ENCODE data around the gene MTG2.
A peak's percentile ranks its signal among the peaks of the same experiment; 100 is the strongest.

The MTG2 gene

GRCh38 chr20:62220666-62221568 is 38.1 kb downstream of the MTG2 start:
- peaks cover 48% of the 10 kb centered on the region for H3K27me3 ChIP-seq (ENCODE audit: low read depth, low read length)

GRCh38 chr20:62222266-62222850 is 39.5 kb downstream of the MTG2 start:
- H3K4me3 ChIP-seq (ENCODE audit: low read depth in 1 of 2, low read length in 2 of 2) = no peak overlapping the region
- H3K4me1 ChIP-seq (ENCODE audit: control insufficient read depth in 1 of 2, insufficient read depth in 2 of 2, low read length in 2 of 2) = peaks cover 0 to 19% of the 10 kb centered on the region in 2 donors
- no peaks in the 10 kb centered on the region for H3K36me3 ChIP-seq (ENCODE audit: control insufficient read depth in 1 of 2, insufficient read depth in 2 of 2, low read length in 2 of 2)
- peaks cover 48% of the 10 kb centered on the region for H3K27me3 ChIP-seq (ENCODE audit: low read depth, low read length)
- no peaks in the 10 kb centered on the region for H3K9me3 ChIP-seq (ENCODE audit: control insufficient read depth in 1 of 2, low read length in 2 of 2)
- H3K27ac ChIP-seq (ENCODE audit: low read length) = no peak overlapping the region

More at GRCh38 chr20:62220666-62221568, 38.1 kb downstream of the MTG2 start:
- no peaks in the 10 kb centered on the region for H3K9me3 ChIP-seq (ENCODE audit: control insufficient read depth in 1 of 2, low read length in 2 of 2)
- H3K4me3 ChIP-seq (ENCODE audit: low read depth in 1 of 2, low read length in 2 of 2) = peak overlapping the region in 1 of 2 donors; percentile 47
- H3K36me3 ChIP-seq (ENCODE audit: control insufficient read depth in 1 of 2, insufficient read depth in 2 of 2, low read length in 2 of 2) = no peaks in the 10 kb centered on the region
- H3K27ac ChIP-seq (ENCODE audit: low read length) = no peak overlapping the region
- H3K4me1 ChIP-seq (ENCODE audit: control insufficient read depth in 1 of 2, insufficient read depth in 2 of 2, low read length in 2 of 2) = peaks cover 0 to 19% of the 10 kb centered on the region in 2 donors

GRCh38 chr20:62222972-62223371 is 40.1 kb downstream of the MTG2 start:
- H3K36me3 ChIP-seq (ENCODE audit: control insufficient read depth in 1 of 2, insufficient read depth in 2 of 2, low read length in 2 of 2) = no peaks in the 10 kb centered on the region
- peaks cover 44% of the 10 kb centered on the region for H3K27me3 ChIP-seq (ENCODE audit: low read depth, low read length)
- H3K4me1 ChIP-seq (ENCODE audit: control insufficient read depth in 1 of 2, insufficient read depth in 2 of 2, low read length in 2 of 2) = peaks cover 0 to 19% of the 10 kb centered on the region in 2 donors
- no peaks in the 10 kb centered on the region for H3K9me3 ChIP-seq (ENCODE audit: control insufficient read depth in 1 of 2, low read length in 2 of 2)
- H3K4me3 ChIP-seq (ENCODE audit: low read depth in 1 of 2, low read length in 2 of 2) = no peak overlapping the region
- no peak overlapping the region for H3K27ac ChIP-seq (ENCODE audit: low read length)

- Histone ChIP-seq H3K27ac (ENCODE audit: low read length) (no peak overlapping the region), H3K9me3 (ENCODE audit: control insufficient read depth in 1 of 2, low read length in 2 of 2) (no peaks in the 10 kb centered on the region), H3K36me3 (ENCODE audit: control insufficient read depth in 1 of 2, insufficient read depth in 2 of 2, low read length in 2 of 2) (no peaks in the 10 kb centered on the region), H3K27me3 (ENCODE audit: low read depth, low read length) (peaks cover 38% of the 10 kb centered on the region), H3K4me3 (ENCODE audit: low read depth in 1 of 2, low read length in 2 of 2) (no peak overlapping the region), H3K4me1 (ENCODE audit: control insufficient read depth in 1 of 2, insufficient read depth in 2 of 2, low read length in 2 of 2) (peaks cover 0 to 18% of the 10 kb centered on the region in 2 donors)
Measured at GRCh38 chr20:62223571-62223970, 40.7 kb downstream of the MTG2 start.

GRCh38 chr20:62224113-62224855 is 41.5 kb downstream of the MTG2 start:
- Histone ChIP-seq H3K27ac (ENCODE audit: low read length) (no peak overlapping the region), H3K36me3 (ENCODE audit: control insufficient read depth in 1 of 2, insufficient read depth in 2 of 2, low read length in 2 of 2) (no peaks in the 10 kb centered on the region), H3K27me3 (ENCODE audit: low read depth, low read length) (peaks cover 34% of the 10 kb centered on the region), H3K4me3 (ENCODE audit: low read depth in 1 of 2, low read length in 2 of 2) (no peak overlapping the region), H3K4me1 (ENCODE audit: control insufficient read depth in 1 of 2, insufficient read depth in 2 of 2, low read length in 2 of 2) (peaks cover 0 to 11% of the 10 kb centered on the region in 2 donors), H3K9me3 (ENCODE audit: control insufficient read depth in 1 of 2, low read length in 2 of 2) (no peaks in the 10 kb centered on the region)

GRCh38 chr20:62225026-62225425 is 42.2 kb downstream of the MTG2 start:
- H3K27me3 ChIP-seq (ENCODE audit: low read depth, low read length) = peaks cover 34% of the 10 kb centered on the region
- H3K4me1 ChIP-seq (ENCODE audit: control insufficient read depth in 1 of 2, insufficient read depth in 2 of 2, low read length in 2 of 2) = peaks cover 0 to 6% of the 10 kb centered on the region in 2 donors
- no peaks in the 10 kb centered on the region for H3K36me3 ChIP-seq (ENCODE audit: control insufficient read depth in 1 of 2, insufficient read depth in 2 of 2, low read length in 2 of 2)
- H3K9me3 ChIP-seq (ENCODE audit: control insufficient read depth in 1 of 2, low read length in 2 of 2) = no peaks in the 10 kb centered on the region
- H3K4me3 ChIP-seq (ENCODE audit: low read depth in 1 of 2, low read length in 2 of 2) = no peak overlapping the region
- no peak overlapping the region for H3K27ac ChIP-seq (ENCODE audit: low read length)

- Histone ChIP-seq H3K9me3 (ENCODE audit: control insufficient read depth in 1 of 2, low read length in 2 of 2) (no peaks in the 10 kb centered on the region), H3K4me3 (ENCODE audit: low read depth in 1 of 2, low read length in 2 of 2) (no peak overlapping the region), H3K27me3 (ENCODE audit: low read depth, low read length) (peaks cover 28% of the 10 kb centered on the region)
Measured at GRCh38 chr20:62225820-62226635, 43.2 kb downstream of the MTG2 start.

GRCh38 chr20:62226707-62227590 is 44.1 kb downstream of the MTG2 start:
- no peak overlapping the region for H3K4me3 ChIP-seq (ENCODE audit: low read depth in 1 of 2, low read length in 2 of 2)
- H3K9me3 ChIP-seq (ENCODE audit: control insufficient read depth in 1 of 2, low read length in 2 of 2) = no peaks in the 10 kb centered on the region
- no peaks in the 10 kb centered on the region for H3K36me3 ChIP-seq (ENCODE audit: control insufficient read depth in 1 of 2, insufficient read depth in 2 of 2, low read length in 2 of 2)
- H3K27ac ChIP-seq (ENCODE audit: low read length) = no peak overlapping the region
- H3K4me1 ChIP-seq (ENCODE audit: control insufficient read depth in 1 of 2, insufficient read depth in 2 of 2, low read length in 2 of 2) = no peaks in the 10 kb centered on the region
- H3K27me3 ChIP-seq (ENCODE audit: low read depth, low read length) = peaks cover 19% of the 10 kb centered on the region

More at GRCh38 chr20:62225820-62226635, 43.2 kb downstream of the MTG2 start:
- Histone ChIP-seq H3K4me1 (ENCODE audit: control insufficient read depth in 1 of 2, insufficient read depth in 2 of 2, low read length in 2 of 2) (no peaks in the 10 kb centered on the region), H3K27ac (ENCODE audit: low read length) (no peak overlapping the region), H3K36me3 (ENCODE audit: control insufficient read depth in 1 of 2, insufficient read depth in 2 of 2, low read length in 2 of 2) (no peaks in the 10 kb centered on the region)

GRCh38 chr20:62227591-62227976 is 44.8 kb downstream of the MTG2 start:
- no peak overlapping the region for H3K4me3 ChIP-seq (ENCODE audit: low read depth in 1 of 2, low read length in 2 of 2)
- peaks cover 12% of the 10 kb centered on the region for H3K27me3 ChIP-seq (ENCODE audit: low read depth, low read length)
- H3K9me3 ChIP-seq (ENCODE audit: control insufficient read depth in 1 of 2, low read length in 2 of 2) = no peaks in the 10 kb centered on the region
- H3K4me1 ChIP-seq (ENCODE audit: control insufficient read depth in 1 of 2, insufficient read depth in 2 of 2, low read length in 2 of 2) = no peaks in the 10 kb centered on the region
- H3K27ac ChIP-seq (ENCODE audit: low read length) = no peak overlapping the region
- no peaks in the 10 kb centered on the region for H3K36me3 ChIP-seq (ENCODE audit: control insufficient read depth in 1 of 2, insufficient read depth in 2 of 2, low read length in 2 of 2)

Data from muscle layer of duodenum (tissue), 2 donors.